Glomerular endothelial cell (primary cell): Measurements from ENCODE around the gene AMFR. TPM values are rescaled to one million over a fixed set of nuclear protein-coding genes. Genes with fewer than 3 reads are reported as not detected.

Experiments used
- DNase-seq: peaks from one replicate; pipeline ENCODE4 v3.0.0-alpha.2; 2011; ENCODE audit warnings: low read depth, low spot score; ENCODE audit errors: extremely low read depth
- total RNA-seq: library from RNA; depleted of rRNA; stranded (reverse); fragments of >200 nt; gene quantifications from 2 replicates; pipeline ENCODE4 v1.2.3, GENCODE V29; 2015

Gene AMFR
- total RNA-seq, 1 donor from 2014 or later: 113 TPM

DNA sequence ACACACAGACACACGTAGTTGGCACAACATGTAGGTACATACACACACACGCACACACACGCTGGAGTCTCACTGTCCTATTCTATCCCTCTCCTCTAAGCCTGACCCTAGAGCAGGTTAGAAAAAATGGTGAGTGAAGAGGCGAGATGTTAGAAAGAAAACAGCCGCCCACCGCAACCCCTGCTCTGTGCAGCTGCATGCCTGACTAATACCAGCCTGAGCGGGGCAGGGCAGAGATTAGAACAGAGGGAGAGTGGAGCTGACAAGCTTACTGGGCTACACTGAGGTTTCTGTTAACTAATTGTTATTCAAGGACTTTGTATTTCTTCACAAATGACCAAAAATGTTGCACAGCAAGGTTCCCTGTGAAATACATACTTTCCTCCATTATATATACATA, 59.8 kb downstream of the AMFR start:
- DNase-seq: no peak

DNA sequence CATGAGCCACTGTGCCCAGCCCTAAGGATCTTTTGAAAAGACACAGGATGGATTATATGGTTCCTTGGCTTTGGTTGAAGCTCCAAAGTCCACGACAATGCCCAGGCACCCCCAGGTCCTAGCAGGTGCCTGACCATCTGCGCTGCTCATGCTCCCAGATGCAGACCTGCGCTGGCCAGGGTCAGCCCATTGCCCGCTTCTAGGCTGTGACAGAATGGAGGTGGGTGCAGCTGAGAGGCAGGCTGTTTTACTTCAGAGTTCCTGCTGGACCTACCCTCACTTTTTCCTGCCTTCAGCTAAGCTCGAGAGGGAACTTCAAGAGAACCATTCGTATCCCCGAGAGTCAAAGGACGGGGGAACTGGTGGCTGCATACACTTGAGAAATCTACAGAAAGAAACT, 60.5 kb downstream of the AMFR start:
- no peak for DNase-seq

DNA sequence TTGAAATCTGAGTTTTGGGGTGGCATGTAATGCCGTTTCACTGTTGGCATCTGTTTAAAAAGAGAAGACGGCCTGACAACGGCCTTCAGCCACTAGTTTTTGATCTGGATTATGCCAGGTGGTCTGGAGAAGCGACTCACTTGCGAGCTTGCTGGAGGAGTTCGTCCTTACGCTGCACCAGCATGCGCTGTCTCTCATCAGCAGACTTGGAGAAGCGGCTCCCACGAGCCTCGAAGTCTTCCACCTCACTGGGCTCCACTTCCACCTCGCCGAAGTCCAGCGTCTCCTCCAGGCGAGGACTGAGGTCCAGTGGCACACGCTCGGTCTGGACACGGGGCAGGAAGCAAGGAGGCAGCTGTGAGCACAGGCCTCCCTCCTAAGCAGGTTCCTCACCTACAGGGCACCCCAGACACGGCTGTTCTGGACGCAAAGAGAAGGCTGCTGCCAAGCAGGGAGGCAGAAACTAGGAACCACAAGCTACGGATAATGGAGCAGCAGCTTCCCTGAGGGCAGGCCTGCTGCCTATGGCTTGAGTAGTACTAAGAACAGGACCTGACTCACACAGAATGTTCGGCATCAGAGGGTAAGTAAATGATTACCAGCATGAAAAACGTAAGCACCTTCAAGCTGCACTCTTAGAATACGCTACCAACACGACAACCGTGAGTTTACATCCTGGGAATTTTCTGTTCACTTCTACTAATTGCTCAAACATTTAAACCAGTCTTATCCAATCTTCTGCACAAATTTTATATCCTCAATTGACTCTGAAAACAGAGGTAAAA, 61.4 kb downstream of the AMFR start:
- no peak for DNase-seq

DNA sequence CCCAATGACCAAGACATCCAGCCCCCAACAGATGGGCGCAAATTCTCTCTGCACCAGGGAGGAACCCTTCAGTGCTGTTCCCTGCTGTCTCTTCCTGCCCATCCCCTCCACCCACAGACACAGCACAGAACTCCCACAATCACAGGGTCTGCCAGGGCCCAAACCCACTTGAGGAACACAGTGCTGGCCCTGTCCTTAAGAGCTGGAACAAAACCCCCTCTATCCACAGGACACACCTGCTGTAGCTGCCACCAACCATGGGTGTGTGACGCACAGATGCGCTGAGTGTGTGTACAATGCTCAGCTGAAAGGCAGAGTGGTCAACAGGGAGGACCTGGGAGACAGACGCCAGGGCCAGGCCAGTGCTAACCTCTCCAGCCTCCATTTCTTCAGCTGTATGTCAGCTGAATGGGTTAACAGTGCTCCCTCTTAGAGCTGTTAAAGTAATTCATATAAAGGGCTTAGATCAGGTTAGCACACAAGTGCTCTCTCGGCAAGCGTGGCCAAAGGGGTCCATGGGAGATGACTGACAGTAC, 62.1 kb downstream of the AMFR start:
- DNase-seq: no peak

DNA sequence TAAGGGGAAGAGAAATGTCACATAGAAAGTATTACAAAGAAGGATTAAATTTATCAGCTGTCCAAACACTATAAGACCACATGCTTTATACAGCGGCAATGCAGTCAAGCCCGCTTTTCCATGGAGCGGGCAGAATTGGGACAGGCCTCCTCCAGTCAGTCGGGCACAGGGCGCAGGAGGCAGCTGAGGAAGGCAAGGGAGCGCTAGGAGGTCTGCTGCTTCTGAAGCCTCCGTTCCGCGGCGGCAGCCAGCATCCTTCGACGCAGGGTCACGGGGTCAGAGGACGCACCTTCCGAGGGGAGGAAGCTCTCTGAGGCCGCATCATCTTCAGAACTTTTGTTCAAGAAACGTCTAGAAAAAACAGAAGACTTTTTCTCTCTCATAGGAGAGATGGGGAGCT, 62.6 kb downstream of the AMFR start:
- no peak for DNase-seq

DNA sequence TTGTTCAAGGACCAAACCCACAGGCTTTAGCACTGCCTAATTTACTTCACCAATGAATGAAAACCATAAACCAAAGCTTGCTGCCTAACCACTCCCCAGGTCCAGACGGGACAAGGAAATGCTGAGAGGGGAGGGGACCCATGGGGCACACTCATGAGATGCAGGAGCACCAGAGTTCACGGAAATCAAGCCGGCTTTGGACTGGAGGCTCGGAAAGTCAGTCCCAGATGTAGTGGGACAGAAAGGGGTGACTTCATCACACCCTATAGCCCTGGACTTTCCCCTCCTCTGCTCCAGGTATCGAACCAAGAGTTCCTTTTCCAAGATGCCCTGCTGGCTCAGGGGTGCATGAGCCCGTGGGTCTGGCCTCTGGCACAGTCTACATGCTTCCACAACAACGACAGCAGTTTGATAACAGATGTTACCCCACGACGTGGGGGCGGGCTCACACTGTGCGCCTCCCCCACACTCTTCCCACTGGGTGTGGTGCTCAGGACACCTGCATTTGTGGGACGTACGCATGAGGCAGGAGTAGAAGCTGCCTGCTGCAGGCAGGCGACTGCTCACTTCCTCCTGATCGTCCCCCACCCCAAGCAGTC, 63.2 kb downstream of the AMFR start:
- no peak for DNase-seq

DNA sequence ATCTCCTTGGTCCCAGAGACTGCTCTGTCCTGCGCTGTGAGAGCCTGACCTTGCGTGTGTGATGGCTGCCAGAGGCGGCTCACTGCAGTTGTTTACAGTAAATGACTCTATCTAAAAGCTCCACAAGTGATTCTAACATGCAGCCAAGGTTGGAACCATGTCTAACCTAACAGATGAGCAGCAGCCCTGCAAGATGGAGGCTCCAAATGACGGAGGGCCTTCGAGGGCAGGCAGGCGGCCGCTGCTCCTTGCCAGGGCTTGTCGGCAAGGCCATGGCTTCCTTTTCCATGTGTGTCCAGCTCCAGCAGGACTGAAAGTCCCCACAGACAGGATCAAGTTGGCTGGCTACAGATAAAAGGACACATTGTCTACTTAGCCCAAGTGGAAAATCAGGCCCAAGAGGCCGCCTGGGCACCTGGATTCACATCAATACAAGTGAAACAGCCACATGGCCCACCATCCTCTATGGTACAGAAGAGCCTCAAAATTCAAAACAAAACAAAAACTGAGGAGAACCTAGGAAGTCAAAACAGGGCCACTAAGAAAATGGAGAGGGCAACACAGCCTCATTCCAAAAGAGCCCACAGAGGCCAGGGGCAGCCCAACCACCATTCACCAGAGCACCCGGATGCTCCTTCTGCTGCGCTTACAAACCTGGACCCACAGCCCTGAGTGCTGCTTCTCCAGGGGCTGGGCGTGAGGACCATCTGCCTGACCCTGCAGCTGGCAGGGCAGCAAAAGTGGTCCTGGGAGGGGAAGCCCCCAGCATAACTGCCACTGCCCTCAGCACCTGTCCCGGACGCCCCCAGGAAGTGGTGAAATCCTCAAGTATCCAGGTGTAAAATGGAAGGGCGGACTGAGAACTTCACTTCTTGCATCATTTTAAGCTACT, 65.0 kb downstream of the AMFR start:
- no peak for DNase-seq

DNA sequence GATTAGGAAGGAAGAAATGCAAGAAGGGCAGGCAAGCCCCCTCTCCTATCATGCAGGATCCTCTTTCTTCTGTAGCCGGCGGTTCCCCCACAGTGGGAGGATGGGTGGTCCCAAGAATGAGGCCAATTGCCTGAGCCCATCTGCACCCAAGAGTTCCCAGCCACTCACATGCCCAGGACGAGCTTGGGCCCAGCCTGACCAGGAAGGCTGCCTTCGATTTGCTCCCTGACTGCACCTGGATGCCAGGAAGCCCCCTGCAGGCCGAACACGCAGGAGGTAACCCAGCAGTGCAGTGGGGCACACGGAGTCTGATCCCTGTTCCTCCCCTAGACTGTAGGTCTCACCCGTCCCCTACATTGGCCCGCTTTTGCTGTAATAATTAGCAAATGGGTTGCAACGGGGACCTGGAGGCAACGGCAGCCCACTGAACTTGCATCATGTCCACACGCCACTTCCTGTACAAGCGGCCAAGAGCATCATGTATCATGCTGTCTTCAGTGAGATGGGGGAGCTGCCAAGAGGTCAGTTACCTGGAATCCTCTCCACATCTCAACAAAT, 67.5 kb downstream of the AMFR start:
- DNase-seq: no peak

DNA sequence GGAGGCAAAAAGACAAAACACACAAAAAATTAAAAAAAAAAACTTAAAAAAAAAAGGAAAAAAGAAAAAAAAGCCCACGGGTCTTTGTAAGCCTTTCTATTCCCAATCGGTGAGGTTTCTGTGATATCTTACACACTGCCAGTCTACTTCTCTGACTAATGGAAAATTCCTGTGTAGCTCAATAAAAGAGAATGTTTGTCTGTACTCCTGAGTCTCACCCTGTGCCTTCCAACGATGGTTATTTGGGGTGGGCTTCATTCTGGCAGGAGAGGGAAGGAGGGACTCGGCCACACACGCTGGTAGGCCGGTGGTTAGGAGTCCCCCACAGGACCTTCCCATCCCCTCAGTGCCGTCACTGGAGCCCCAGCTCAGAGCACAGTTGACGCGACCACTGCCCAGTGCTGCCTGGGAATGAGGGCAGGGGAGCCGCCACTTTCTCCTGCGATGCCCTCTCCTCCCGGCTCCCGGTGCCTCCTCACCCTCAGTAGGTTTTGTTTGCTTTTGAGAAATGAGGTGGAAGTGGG, 68.0 kb downstream of the AMFR start:
- no peak for DNase-seq

DNA sequence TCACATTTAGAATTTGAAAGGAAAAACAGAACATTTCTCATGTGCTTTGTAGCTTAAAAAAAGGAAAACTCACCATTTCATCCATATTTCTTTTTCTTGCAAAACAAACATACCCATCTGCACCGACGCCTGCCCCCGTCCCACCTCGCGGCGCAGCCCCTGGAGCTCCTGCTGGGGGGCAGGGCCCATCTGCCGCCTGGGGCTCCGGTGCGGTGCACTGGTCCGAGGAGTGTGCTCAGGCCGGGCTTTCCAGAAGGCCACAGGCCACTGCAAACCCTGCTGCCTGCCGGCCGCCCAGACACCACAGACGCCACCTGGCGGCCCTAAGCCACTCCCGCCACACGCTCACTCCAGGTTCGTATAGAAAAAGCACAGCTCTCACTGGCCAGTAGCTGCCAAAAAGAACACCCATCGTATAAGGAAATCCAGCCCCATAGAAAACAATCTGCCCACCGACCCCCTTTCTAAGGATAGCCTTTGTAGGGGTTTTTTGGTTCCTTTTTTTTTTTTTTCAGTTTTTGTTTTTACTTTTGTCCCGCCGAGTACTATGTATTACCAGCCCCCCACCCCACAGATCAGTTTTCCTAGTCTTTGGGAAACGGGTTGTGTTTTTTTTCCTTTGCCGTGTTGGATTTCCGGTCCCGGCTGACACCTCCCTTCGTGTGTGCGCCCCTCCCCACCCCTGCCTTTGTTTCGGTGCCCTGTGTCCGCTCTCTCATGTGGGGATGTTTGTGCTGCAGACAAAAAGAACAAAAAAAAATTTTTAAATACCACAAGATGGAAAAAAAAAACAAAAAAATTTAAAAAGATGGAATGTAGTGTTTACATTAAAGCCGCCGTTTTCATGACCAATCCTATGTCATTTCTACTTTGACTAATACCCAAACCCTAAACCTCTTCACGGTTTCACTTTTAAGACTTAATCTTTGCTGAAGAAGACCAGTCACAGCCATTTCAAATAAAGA, 68.8 kb downstream of the AMFR start:
- DNase-seq: peak; percentile 45

DNA sequence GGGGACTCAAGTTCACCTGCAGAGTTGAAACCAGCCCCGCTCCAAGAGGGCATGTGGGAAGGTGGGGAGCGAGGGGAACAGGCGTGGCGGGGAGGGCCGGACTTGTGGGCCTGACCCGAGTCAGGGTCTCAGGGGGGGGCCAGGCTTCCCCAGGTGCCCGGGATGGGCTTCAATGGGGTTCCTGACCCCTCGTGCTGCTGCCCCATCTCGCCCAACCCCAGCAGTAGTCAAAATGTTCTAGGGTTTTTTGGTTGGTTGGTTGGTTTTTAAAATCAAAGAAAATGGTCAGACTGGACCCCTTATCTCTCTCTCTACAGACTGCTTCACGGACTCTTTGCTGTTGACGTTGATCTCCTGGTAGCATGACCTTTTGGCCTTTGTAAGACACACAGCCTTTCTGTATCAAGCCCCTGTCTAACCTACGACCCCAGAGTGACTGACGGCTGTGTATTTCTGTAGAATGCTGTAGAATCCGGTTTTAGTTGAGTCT, 69.5 kb downstream of the AMFR start:
- no peak for DNase-seq

DNA sequence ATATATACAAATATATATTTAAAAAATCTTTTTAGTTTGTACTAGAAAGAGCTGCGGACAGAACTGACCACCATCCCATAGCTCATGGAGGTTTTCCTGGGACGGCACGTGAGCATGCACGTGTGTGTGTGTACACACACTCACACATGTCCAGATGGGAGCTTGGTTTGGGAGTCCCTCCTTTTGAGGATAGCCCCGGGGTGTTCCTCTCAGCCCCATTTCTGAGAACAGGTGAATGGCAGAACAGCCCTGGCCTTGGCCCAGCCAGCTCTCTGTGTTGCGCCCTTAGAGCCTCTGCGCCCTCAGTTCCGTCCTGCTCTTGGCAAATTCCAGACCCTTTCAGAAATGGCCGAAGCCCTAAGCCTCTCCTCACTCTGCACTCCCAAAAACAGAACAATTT, 70.1 kb downstream of the AMFR start:
- DNase-seq: no peak

DNA sequence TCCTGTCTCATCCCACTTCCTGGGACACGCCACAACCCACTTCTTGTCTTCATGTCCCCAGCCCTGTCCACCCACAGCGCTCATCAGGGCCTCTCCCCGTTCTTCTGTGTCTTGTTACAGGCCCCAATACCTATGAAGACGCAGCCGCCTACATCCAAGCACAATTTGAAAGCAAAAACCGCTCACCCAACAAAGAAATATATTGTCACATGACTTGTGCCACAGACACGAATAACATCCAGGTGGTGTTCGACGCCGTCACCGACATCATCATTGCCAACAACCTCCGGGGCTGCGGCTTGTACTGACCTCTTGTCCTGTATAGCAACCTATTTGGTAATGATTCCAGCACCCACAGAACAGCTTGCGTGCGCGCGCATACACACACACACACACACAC, 70.6 kb downstream of the AMFR start:
- DNase-seq: no peak

DNA sequence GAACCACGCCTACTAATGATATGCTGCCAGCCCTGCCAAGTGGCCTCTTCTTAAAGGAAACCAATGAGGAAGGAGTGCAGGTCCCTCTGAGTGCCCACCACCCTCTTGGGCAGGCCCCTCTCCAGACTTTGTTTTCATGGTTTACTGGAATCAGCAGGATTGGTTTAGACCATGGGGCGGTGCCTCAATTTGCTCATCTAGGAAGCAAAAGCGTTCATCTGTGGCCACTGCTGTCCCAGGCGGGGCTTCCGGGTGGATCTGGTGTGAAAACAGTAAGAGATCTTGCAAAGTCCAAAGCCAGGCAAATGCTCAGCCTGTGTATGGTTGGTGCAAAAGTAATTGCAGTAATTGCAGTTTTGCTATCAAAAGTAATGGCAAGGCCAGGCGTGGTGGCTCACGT, 71.3 kb downstream of the AMFR start:
- no peak for DNase-seq

DNA sequence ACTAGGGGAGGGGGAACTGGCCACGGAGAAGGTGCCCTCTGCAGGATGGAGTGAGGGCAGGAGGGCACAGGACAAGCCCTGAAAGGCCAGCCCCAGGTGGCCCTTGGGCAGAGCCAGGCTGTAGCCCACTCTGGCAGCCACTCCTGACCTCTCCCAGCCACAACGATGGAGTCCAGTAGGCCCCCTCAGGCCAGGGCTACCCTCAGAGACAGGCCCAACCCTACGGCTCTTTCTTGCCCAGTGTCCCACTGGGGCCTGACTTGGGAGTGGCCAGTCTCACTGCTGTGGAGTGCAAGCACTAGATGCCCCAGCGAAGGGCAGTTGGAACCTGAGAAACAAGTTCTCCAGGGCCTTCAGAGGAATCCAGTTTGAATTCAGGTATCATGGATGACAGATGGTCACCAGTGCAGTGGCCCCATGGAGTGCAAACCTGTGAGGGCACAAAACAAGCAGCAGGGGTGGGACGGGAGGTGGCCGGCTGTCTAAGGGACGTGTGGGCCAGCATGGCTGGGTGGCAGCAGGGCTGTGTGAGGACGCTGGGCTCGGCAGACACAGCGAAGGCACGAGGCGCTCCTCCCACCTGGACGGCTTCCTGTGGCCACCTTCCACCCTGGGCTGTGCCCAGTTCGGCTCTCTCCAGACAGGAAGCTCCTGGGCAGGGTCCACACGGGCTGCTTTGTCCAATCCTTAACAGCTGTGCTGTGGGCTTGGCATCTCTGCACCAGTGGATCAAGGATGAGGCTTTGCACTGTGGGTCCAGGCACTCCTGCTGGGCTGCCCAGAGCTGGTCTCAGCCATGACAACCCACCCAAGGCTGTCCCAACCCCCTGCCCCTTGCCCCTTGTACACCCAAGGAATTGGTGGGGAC, 72.1 kb downstream of the AMFR start:
- DNase-seq: no peak

DNA sequence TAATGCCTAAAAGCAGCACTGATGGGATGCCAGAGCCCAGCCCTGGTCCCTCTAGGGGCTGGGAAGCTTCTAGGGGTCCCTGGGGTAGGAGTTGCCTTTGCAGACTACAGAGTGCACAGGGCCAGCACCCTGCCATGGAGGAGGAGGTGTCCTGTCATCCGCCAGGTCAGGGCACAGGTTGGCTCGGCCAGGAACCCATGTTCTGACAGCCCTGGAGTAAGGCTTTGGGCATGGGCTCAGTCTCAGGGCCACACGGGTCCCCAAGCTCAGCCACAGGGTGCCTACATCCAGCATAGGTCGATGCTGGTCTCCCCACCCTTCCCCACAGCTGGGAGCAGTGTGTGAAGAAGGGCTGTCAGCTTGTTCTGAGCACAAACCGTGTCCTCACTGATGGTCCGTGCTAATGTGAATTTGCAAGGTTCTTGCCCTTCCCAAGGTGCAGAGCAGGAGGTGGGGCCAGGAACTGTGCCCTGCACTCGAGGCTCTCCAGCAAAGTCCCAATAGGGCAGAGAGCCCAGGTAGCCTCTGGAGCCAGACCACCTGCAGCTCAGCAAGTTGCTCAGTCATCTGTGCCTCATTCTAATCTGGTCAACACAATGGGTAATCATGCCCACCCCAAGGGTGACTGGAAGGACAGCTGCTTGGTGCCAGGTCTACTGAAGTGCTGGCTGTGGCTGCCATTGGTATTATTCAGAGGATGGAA, 72.8 kb downstream of the AMFR start:
- no peak for DNase-seq

DNA sequence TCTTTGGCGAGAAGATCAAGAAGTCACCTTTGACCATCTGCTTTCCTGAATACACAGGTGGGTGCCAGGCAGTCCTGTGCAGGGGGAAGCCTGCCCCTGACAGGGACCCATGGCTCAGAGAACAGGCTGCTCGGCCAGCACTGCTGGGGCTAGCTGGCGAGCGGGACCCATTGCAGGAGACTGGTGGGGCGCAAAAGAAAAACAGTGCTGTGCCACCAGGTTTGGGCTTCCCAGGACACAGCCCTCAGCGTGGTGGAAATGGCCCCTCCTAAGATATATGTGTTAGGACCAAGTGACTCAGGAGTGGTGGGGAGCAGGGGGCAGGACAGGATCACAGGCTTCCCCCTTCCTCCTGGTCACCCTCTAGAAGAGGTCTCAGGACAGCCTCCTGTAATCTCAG, 73.9 kb downstream of the AMFR start:
- no peak for DNase-seq
